Naive thymus-derived CD4-positive, alpha-beta T cell (primary cell): ENCODE data around the gene ATP1A2. TPM values are rescaled to one million over a fixed set of nuclear protein-coding genes. Genes with fewer than 3 reads are reported as not detected.
A peak's percentile ranks its signal among the peaks of the same experiment; 100 is the strongest.

Source experiments
- ATAC-seq: fragments of 150-1000 bp; cut with Tn5 transposase; 2 replicates; pipeline ENCODE4 v1.10.0; 2021; ENCODE audit warnings: mild to moderate bottlenecking, moderate library complexity
- CTCF ChIA-PET: fragments of 350-600 bp; sonication (Branson Sonifier 250); formaldehyde crosslinking; loops from one replicate; lab custom pipeline; 2021; ENCODE audit warnings: antibody characterized with exemption; lab: Charles Lee
- POLR2A ChIA-PET: fragments of 350-600 bp; sonication (Branson Sonifier 250); formaldehyde crosslinking; loops from one replicate; lab custom pipeline; 2021; ENCODE audit warnings: antibody characterized with exemption, inconsistent platforms; lab: Charles Lee
- DNase-seq, 9 donors: peaks; one replicate each; pipeline versions ENCODE4 v3.0.0 to v3.0.0-alpha.2; 2020 to 2022; ENCODE audit warnings: mixed read lengths in 1 of 9
- H3K27ac ChIP-seq: one replicate; pipeline ENCODE4 v1.7.0; 2013; ENCODE audit warnings: mild to moderate bottlenecking, low read depth, low read length, moderate library complexity
- H3K27me3 ChIP-seq, 2 donors: one replicate each; pipeline ENCODE4 v1.7.0; 2013; ENCODE audit warnings: low read length in 2 of 2, mild to moderate bottlenecking in 2 of 2, moderate library complexity in 2 of 2; ENCODE audit not compliant: control insufficient read depth in 2 of 2, insufficient read depth in 2 of 2
- H3K36me3 ChIP-seq, 3 experiments: 1 replicate in 2 of 3; 2 replicates in 1 of 3; pipeline ENCODE4 v1.7.0; 2013; ENCODE audit warnings: low read length in 3 of 3, mild to moderate bottlenecking in 3 of 3, moderate library complexity in 1 of 3; ENCODE audit not compliant: insufficient read depth in 3 of 3, control insufficient read depth in 2 of 3
- H3K4me1 ChIP-seq, 2 donors: one replicate each; pipeline ENCODE4 v1.7.0; 2013; ENCODE audit warnings: low read length in 2 of 2, mild to moderate bottlenecking in 2 of 2, moderate library complexity in 1 of 2; ENCODE audit not compliant: control insufficient read depth in 2 of 2, insufficient read depth in 2 of 2
- H3K4me3 ChIP-seq: 2 replicates; pipeline ENCODE4 v1.7.0; 2013; ENCODE audit warnings: mild to moderate bottlenecking, low read length
- H3K9me3 ChIP-seq, 3 experiments: 1 replicate in 2 of 3; 2 replicates in 1 of 3; pipeline ENCODE4 v1.7.0; 2013; ENCODE audit warnings: low read length in 3 of 3; ENCODE audit not compliant: control insufficient read depth in 2 of 3
- H3K27ac Mint-ChIP-seq, 9 donors: one replicate each; pipeline ENCODE4 v1.8.0; 2020 to 2022; ENCODE audit warnings: mixed read lengths in 9 of 9, mild to moderate bottlenecking in 8 of 9, moderate library complexity in 5 of 9, inconsistent platforms in 2 of 9
- H3K27me3 Mint-ChIP-seq, 5 donors: one replicate each; pipeline ENCODE4 v1.8.0; 2021 to 2022; ENCODE audit warnings: mixed read lengths in 5 of 5, mild to moderate bottlenecking in 1 of 5
- H3K36me3 Mint-ChIP-seq, 5 donors: one replicate each; pipeline ENCODE4 v1.8.0; 2020 to 2022; ENCODE audit warnings: mixed read lengths in 5 of 5, mild to moderate bottlenecking in 3 of 5, inconsistent platforms in 1 of 5
- H3K4me1 Mint-ChIP-seq, 7 donors: one replicate each; pipeline ENCODE4 v1.8.0; 2020 to 2022; ENCODE audit warnings: mixed read lengths in 7 of 7, mild to moderate bottlenecking in 3 of 7, inconsistent platforms in 1 of 7
- H3K4me3 Mint-ChIP-seq, 10 donors: one replicate each; pipeline ENCODE4 v1.8.0; 2020 to 2022; ENCODE audit warnings: mild to moderate bottlenecking in 10 of 10, mixed read lengths in 10 of 10, moderate library complexity in 6 of 10, inconsistent platforms in 2 of 10
- H3K9me3 Mint-ChIP-seq, 11 donors: one replicate each; pipeline ENCODE4 v1.8.0; 2020 to 2022; ENCODE audit warnings: mixed read lengths in 11 of 11, mild to moderate bottlenecking in 4 of 11, inconsistent platforms in 1 of 11, moderate library complexity in 1 of 11
- intact Hi-C, 2 donors: fragments of 100-400 bp; cut with micrococcal nuclease; formaldehyde crosslinking; loops; one replicate each; pipeline ENCODE4 v1.15.1; 2023
- polyA plus RNA-seq, 2 donors: library from polyadenylated mRNA; unstranded; fragments of 300-500 nt; fragmentation: Illumina TruSeq; gene quantifications; one replicate each; pipeline ENCODE4 v1.2.3, GENCODE V29; 2021
- total RNA-seq, 6 experiments: library from RNA in 5 of 6; stranded (reverse) in 5 of 6; gene quantifications; 1 replicate in 5 of 6; 2 replicates in 1 of 6; pipeline ENCODE4 v1.2.3 and lab custom pipeline; 2021 to 2026

The ATP1A2 gene
- total and polyA plus RNA-seq, 7 experiments from 2014 or later, result not detected

DNA sequence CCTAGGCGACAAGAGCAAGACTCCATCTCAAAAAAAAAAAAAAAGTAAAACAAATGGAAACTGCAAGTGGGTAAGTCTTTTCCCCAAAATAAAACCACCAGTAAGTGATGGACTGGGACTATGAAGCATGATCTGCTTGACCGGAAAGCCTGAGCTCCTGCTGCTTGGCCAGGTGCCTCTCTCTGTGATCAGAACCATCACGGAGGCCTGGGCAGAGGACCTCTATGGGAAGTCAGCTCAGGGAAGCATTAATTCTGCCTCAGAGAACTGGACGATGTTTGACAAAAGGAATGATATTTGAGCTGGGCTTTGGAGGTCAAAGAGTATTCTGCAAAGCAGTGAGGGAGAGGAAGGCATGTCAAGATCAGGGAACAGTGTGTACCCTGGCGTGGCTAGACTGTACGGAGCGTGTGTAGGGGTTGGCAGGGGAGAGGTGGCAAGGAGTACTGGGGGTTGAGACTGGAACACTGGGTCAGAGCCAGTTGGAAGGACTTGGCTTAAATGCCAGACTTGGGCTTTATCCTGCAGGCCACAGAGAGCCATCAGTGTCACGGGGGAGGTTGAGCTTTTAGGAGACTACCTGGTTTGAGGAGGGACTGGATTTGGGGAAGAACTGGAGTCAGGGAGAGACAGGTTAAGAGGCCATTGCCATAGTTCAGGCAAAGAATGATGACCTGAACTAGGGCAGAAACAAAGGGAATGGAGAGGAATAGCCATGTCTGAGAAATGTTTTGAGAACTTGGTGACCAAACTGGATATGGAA lies 16.4 kb downstream of the ATP1A2 start:
- H3K9me3 ChIP-seq, result no peaks in the 10 kb centered on the region
- DNase-seq (no peak), ATAC-seq (no peak)
- CTCF ChIA-PET, result no interaction called here
- no peak overlapping the region for H3K27ac ChIP-seq
- Mint-ChIP-seq H3K4me3 (no peak overlapping the region), H3K9me3 (peaks cover 0 to 2% (median 0%) of the 10 kb centered on the region in 11 donors), H3K27ac (no peak overlapping the region), H3K27me3 (peaks cover 0 to 23% (median 4%) of the 10 kb centered on the region in 5 donors), H3K4me1 (peaks cover 0 to 2% (median 0%) of the 10 kb centered on the region in 7 donors), H3K36me3 (no peaks in the 10 kb centered on the region)
- intact Hi-C loops, result no loop called here
- H3K4me3 ChIP-seq, result no peak overlapping the region
- POLR2A ChIA-PET, result no interaction called here
- no peaks in the 10 kb centered on the region for H3K4me1 ChIP-seq
- no peaks in the 10 kb centered on the region for H3K36me3 ChIP-seq
- no peaks in the 10 kb centered on the region for H3K27me3 ChIP-seq

DNA sequence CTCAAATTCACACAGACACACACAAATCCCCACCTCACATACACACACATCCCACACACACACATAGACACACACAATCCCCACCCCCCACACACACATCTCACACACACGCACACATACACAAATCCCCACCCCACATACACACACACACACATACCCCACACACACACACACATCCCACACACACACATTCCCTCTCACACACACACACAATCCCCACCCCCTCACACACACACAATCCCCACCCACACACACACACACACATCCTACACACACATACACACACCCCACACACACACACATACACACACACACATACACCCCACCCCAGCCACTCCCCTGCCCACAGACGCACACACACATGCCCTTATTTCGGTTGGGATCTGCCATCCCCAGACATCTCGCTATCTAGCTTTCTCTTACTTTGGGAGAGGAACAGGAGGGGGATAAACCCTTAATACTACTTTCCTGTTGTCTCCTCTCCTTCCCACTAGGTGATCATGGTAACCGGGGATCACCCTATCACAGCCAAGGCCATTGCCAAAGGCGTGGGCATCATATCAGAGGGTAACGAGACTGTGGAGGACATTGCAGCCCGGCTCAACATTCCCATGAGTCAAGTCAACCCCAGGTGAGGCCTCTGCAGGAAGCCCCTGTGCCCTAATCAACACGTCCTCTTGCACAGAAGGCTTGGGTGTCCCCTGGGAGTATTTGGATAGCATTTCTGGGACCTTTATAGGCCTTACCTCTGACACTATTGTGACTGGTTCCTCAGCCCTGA lies 18.6 kb downstream of the ATP1A2 start:
- H3K9me3 ChIP-seq, result no peaks in the 10 kb centered on the region
- intact Hi-C loops, result no loop called here
- no peak overlapping the region for H3K27ac ChIP-seq
- H3K4me1 Mint-ChIP-seq, result peaks cover 0 to 2% (median 0%) of the 10 kb centered on the region in 7 donors
- H3K27ac Mint-ChIP-seq, result no peak overlapping the region
- H3K4me3 Mint-ChIP-seq, result no peak overlapping the region
- H3K9me3 Mint-ChIP-seq, result no peaks in the 10 kb centered on the region
- CTCF ChIA-PET, result no interaction called here
- DNase-seq, result no peak
- H3K27me3 ChIP-seq, result no peaks in the 10 kb centered on the region
- peaks cover 0 to 21% (median 0%) of the 10 kb centered on the region in 5 donors for H3K27me3 Mint-ChIP-seq
- ATAC-seq, result no peak
- no peaks in the 10 kb centered on the region for H3K36me3 Mint-ChIP-seq
- no peaks in the 10 kb centered on the region for H3K36me3 ChIP-seq
- H3K4me1 ChIP-seq, result no peaks in the 10 kb centered on the region
- H3K4me3 ChIP-seq, result no peak overlapping the region
- POLR2A ChIA-PET, result no interaction called here

DNA sequence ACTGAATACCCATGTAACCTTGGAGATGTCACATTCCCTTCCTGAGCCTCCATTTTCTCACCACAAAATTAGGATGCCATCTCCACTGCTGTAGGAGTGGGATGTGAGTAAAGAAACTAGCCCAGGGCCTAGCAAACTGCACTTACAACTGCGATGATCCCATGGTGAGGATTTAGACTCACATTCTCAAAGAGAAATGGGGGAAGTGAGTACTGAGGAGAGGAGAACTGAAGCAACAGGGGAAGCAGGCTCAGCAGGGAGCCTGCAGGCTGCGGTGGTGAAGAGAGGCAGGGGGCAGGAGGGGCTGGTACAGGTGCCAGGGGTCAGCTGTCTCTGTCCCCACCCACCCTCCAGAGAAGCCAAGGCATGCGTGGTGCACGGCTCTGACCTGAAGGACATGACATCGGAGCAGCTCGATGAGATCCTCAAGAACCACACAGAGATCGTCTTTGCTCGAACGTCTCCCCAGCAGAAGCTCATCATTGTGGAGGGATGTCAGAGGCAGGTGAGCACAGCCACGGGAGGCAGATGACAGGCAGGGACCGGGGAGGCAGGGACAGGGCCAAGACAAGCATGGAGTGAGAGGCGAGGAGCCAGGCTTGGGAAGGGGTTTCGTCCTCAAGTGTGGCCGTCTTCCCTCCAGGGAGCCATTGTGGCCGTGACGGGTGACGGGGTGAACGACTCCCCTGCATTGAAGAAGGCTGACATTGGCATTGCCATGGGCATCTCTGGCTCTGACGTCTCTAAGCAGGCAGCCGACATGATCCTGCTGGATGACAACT lies 19.4 kb downstream of the ATP1A2 start:
- intact Hi-C loops, result no loop called here
- H3K36me3 ChIP-seq, result no peaks in the 10 kb centered on the region
- Mint-ChIP-seq H3K4me1 (peaks cover 0 to 2% (median 0%) of the 10 kb centered on the region in 7 donors), H3K27ac (no peak overlapping the region), H3K9me3 (no peaks in the 10 kb centered on the region), H3K36me3 (no peaks in the 10 kb centered on the region), H3K27me3 (peaks cover 0 to 23% (median 2%) of the 10 kb centered on the region in 5 donors), H3K4me3 (no peak overlapping the region)
- H3K27ac ChIP-seq, result no peak overlapping the region
- H3K4me1 ChIP-seq, result no peaks in the 10 kb centered on the region
- DNase-seq (no peak), ATAC-seq (peak; percentile 37)
- no peaks in the 10 kb centered on the region for H3K27me3 ChIP-seq
- POLR2A ChIA-PET, result no interaction called here
- H3K4me3 ChIP-seq, result no peak overlapping the region
- CTCF ChIA-PET, result no interaction called here
- H3K9me3 ChIP-seq, result no peaks in the 10 kb centered on the region

DNA sequence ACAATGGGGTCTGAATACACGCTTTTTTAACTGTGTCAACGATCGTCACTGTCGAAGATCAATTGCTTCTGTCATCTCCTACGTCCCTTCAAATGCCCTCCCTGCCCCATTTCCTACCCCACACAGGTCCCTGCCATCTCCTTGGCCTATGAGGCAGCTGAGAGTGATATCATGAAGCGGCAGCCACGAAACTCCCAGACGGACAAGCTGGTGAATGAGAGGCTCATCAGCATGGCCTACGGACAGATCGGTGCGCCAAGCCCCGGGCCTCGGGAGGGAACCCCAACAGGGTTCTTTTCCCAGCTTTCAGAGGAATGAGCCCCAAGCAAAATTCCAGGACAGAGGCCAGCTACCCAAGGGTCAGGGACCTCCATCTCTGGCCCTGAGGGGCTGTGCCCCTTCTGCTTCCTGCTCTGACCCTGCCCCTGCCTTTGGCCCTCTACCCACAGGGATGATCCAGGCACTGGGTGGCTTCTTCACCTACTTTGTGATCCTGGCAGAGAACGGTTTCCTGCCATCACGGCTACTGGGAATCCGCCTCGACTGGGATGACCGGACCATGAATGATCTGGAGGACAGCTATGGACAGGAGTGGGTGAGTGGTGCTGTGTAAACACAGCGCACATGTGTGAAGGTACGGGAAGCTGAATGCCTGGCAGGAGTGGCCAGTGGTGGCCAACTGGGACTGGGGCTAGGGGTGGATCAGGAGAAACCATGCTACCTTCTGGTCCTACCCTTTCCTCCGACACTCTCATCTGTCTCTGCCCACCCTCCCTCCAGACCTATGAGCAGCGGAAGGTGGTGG lies 20.8 kb downstream of the ATP1A2 start:
- no peak overlapping the region for H3K4me3 ChIP-seq
- peaks cover 0 to 28% (median 11%) of the 10 kb centered on the region in 5 donors for H3K27me3 Mint-ChIP-seq
- CTCF ChIA-PET, result no interaction called here

DNA sequence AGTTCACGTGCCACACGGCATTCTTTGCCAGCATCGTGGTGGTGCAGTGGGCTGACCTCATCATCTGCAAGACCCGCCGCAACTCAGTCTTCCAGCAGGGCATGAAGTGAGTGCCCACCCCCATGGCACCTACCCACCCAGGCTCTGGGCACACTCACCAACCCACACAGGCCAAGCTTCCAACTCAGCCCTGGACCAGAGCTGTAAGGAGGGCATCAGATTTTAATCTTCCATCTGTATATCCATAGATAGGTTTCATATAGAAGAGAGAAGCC lies 21.3 kb downstream of the ATP1A2 start:
- POLR2A ChIA-PET, result no interaction called here

More for the DNA sequence above, 20.8 kb downstream of the ATP1A2 start:
- no peak overlapping the region for H3K4me3 Mint-ChIP-seq
- ATAC-seq (no peak), DNase-seq (no peak)
- H3K4me1 Mint-ChIP-seq, result peaks cover 0 to 2% (median 0%) of the 10 kb centered on the region in 7 donors
- intact Hi-C loops, result no loop called here
- no peaks in the 10 kb centered on the region for H3K9me3 Mint-ChIP-seq
- POLR2A ChIA-PET, result no interaction called here
- no peak overlapping the region for H3K27ac Mint-ChIP-seq
- H3K27ac ChIP-seq, result no peak overlapping the region
- H3K27me3 ChIP-seq, result no peaks in the 10 kb centered on the region
- H3K36me3 Mint-ChIP-seq, result no peaks in the 10 kb centered on the region
- no peaks in the 10 kb centered on the region for H3K9me3 ChIP-seq
- H3K36me3 ChIP-seq, result no peaks in the 10 kb centered on the region
- no peaks in the 10 kb centered on the region for H3K4me1 ChIP-seq

DNA sequence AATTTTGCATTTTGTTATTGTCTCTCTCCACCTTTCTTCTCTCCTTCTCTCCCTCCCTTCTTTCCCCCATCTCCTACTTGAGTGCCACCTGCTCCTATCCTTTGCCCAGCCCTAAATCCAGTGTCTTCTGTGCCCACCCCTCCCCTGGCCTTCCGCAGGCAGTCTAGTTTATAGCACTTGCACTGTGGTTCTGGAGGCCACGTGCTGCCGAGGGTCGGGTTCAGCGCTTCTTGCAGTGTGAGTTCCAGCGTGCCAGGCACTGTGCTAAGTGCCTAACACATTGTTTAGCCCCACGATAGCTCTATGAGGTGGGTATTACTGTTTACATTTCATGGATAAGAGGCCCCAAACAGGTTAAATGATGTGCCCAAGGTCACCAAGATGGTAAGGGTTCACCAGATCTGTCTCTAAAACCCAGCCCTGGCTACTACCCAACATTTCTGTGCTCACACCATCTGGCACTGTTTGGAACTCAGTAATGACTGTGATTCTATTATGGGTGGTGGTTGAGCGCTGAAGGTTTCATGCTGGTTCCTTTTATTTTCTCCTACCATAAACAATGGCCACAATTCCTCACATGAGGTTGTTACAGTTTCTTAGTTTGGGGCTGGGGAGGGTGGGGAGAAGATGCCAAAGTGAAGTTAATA lies 21.8 kb downstream of the ATP1A2 start:
- POLR2A ChIA-PET, result no interaction called here
- intact Hi-C loops, result no loop called here
- CTCF ChIA-PET, result no interaction called here
- Histone ChIP-seq H3K27ac (no peak overlapping the region), H3K27me3 (no peaks in the 10 kb centered on the region), H3K9me3 (no peaks in the 10 kb centered on the region), H3K4me3 (no peak overlapping the region), H3K36me3 (no peaks in the 10 kb centered on the region), H3K4me1 (no peaks in the 10 kb centered on the region)
- ATAC-seq (no peak), DNase-seq (no peak)
- Mint-ChIP-seq H3K27ac (no peak overlapping the region), H3K4me3 (no peak overlapping the region), H3K27me3 (peaks cover 0 to 32% (median 16%) of the 10 kb centered on the region in 5 donors), H3K4me1 (peaks cover 0 to 2% (median 0%) of the 10 kb centered on the region in 7 donors), H3K9me3 (no peaks in the 10 kb centered on the region), H3K36me3 (no peaks in the 10 kb centered on the region)

More for the DNA sequence above, 21.3 kb downstream of the ATP1A2 start:
- DNase-seq, result no peak
- no peaks in the 10 kb centered on the region for H3K27me3 ChIP-seq
- H3K27ac ChIP-seq, result no peak overlapping the region
- ATAC-seq, result no peak
- Mint-ChIP-seq H3K27me3 (peaks cover 0 to 32% (median 16%) of the 10 kb centered on the region in 5 donors), H3K4me1 (peaks cover 0 to 2% (median 0%) of the 10 kb centered on the region in 7 donors), H3K4me3 (no peak overlapping the region), H3K27ac (no peak overlapping the region), H3K9me3 (no peaks in the 10 kb centered on the region), H3K36me3 (no peaks in the 10 kb centered on the region)
- intact Hi-C loops, result no loop called here
- no peak overlapping the region for H3K4me3 ChIP-seq
- CTCF ChIA-PET, result no interaction called here
- H3K36me3 ChIP-seq, result no peaks in the 10 kb centered on the region
- no peaks in the 10 kb centered on the region for H3K9me3 ChIP-seq
- no peaks in the 10 kb centered on the region for H3K4me1 ChIP-seq
